NCI-H2107 treated with DMSO at 0.1 percent for 48 hours (cell line): Measurements from ENCODE around the gene FBXL14.

ENCODE experiments used
- DNase-seq: peaks from one replicate; lab custom pipeline; 2025; ENCODE audit not compliant: unreplicated experiment; lab: John Stamatoyannopoulos, UW

The FBXL14 gene

DNA sequence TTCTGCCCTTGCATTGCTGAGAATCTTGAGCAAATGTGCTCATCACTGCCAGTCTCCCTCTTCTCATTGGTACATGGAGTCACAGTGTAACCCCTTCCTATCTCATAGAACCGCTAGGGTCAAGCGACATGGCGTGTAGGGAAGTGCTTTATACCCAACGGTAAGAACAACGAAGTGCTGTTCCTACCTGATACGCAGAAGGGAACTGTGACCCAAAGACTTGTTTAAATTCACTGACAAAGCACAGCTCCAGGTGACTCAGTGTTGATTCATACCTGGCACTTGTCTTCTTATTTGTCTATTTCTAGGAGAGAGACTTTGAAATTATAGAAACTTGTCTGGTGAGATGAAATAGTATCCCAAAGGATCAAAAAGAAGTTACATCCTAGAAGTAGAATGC is 53.7 kb downstream of the FBXL14 start:
- no peak for DNase-seq

- no peak for DNase-seq
Measured at GRCh38 chr12:1539135-1539534, 55.2 kb downstream of the FBXL14 start.

- no peak for DNase-seq
Measured at GRCh38 chr12:1536817-1537216, 57.6 kb downstream of the FBXL14 start.

- no peak for DNase-seq
Measured at GRCh38 chr12:1534748-1535147, 59.6 kb downstream of the FBXL14 start.

DNA sequence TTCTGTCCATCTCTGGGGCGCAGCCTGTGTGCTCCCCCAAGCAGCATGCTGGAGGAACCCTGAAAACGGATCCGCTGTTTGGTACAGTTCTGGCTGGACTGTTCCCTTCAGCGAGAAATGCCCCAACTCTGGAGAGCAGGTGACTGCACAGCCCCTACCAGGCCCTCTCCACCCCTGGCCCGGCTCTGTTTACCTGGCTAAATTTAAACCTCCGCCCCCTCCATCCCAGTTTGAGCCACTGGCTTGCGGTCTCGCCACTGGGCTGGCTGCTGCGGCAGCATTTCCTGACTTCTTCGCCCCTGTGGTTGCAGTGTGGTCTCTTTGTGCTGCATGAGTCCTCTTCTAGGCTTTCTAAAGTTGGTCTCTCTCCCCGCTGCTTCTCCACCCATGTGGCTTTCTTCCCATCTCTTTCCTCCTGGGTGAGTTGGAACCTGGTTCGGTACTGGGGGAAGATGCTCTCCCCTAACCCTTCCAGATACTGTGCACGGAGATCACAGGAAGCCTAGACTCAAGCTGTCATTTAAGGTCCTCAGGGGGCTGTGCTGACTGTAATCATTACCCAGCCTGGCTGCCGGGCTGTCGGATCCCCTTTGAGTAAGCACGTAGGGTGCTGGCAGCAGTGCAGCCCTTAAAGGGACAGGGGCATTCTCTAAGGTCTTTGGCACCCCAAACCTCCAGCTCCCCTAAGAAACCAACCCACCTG is 60.6 kb downstream of the FBXL14 start:
- DNase-seq, result no peak

DNA sequence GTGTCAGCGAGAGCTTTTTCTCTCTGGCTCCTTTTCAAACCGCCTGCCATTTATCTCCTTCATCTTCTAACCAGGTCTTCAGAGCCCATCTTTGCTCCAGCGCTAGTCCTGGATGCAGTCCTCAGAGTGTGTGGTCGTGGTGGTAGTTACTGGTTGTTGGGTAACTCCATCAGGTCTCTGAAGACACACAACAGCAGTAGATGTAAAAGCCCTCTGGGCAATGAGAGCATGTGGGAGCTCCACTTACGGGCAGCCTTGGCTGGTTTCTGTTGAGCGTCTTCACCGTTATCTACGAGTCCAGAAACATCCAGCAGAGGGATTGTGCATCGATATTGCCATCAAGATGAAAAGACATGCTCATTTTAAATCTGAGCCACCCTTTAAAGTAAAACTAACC is 61.2 kb downstream of the FBXL14 start:
- DNase-seq, result no peak

DNA sequence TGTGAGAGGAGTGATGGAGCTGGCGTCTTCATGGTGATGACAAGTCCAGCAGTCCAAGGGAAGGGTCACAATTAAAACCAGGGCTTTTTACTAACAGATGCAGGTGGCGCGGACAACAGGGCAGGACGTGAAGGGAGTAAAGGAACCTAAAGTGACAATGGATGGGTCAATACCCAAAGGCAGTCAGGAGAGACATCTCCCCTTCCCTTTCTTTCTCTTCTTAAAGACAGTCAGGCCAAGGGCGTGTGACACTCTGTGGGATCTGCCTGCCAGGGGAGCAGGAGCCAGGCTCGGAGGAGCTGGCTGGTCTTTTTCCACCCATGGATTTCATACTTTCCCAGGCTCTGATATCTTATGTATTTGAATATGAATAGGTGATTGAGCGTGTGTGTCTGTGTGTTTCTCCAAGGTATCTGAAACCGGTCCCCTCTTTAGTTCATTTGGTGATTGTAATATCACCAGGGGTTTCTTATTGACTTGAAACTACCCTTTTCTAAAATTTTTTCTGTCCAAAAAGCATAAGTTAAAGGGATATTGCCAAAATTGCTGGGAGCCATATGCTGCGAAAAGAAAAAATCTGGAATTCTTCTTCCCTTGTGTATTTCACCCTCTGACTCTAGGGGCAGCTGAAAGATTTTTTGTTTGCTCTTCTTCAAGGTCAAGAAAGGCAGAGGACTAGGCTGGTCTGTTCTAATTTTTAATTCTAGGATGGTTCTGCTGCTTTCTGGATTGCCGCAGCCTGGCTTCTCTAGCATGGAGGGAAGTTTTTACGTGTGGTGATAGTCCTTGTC is 61.8 kb downstream of the FBXL14 start:
- DNase-seq, result no peak

- no peak for DNase-seq
Measured at GRCh38 chr12:1531654-1532374, 62.6 kb downstream of the FBXL14 start.

GRCh38 chr12:1531153-1531653 is 63.2 kb downstream of the FBXL14 start:
- DNase-seq, result no peak

DNA sequence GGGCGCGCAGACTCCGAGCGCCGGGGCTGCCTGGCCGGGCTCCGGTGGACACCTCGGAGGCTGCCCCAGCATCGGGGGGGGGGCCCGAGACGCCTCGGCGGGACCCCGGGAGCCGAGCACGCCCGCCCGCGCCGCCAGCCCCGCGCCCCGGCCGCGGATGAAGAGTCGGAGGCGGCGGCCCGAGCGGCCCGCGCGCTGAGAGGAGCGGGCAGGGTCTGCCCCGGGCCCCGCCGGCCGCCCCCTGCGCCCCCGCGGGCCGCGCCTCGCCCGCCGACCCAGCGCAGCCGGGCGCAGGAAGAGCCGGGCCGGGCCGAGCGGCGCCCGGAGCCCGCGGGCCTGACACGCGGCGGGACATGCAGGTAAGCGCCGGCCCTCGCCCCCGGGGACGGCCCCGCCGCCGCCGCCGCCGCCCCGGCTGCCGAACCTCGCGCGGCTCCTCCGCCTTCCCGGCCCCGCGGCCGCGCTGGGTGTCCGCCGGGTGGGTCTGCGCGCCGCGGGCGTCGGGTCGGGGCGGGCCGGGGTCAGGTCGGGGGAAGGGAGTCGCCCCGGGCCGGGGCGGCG is 63.7 kb downstream of the FBXL14 start:
- DNase-seq, result no peak

DNA sequence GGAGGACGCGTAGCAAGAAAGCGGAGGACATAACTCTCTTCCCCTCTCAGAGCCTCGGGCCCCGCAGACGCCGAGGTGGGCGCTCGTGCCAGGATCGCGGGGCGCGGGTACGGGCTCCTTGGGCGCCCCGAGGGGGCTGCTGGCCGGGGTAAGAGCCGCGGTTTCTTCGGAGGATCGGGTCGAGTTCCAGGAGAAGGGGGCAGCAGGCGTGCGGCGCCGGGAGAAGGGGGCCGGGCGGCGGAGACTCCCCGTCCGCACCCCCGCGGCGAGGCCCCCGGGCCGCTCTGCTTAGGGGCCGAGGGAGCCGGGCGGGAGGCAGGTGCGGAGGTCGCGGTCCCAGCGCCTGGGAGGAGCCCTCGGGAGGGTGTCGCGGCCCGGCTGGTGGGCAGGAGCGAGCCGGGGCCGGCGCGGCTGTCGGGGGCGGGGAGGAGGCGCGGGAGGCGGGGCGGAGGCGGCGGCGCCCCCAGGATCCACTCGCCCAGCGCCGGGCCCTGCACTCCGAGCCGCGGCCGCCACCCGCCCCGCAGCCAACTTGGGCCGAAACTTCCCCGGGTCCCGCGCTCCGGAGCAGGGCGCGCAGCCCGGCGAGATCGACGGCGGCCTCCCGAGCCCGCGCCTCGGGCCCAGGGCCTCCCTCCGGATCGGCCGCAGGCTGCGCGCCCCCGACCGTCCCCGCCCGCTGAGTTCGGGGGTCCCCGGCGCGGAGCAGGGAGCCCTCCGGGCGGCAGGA is 64.4 kb downstream of the FBXL14 start:
- DNase-seq, result no peak

GRCh38 chr12:1529228-1529861 is 65.0 kb downstream of the FBXL14 start:
- DNase-seq, result no peak

DNA sequence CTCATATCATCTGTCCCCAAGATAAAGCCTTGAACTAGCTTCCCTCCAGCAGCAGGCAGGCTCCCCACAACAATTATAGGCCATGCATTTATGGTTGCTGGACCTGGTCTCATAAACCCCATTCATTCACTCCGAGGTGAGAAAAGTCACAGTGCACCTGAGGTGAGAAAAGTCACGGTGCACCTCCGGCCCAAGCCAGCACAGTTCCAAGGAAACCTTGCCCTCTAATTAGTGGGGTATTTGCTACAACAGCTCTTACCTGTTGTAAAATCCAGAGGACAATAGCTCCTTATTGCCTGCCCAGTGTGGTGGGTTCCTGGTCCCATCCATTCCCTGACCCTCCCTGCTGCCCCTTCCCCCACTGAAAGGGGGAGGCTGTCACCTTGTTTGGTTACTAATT is 65.6 kb downstream of the FBXL14 start:
- no peak for DNase-seq

- DNase-seq, result no peak
Measured at GRCh38 chr12:1527789-1528188, 66.6 kb downstream of the FBXL14 start.

GRCh38 chr12:1525858-1526257 is 68.5 kb downstream of the FBXL14 start:
- DNase-seq, result no peak

- no peak for DNase-seq
Measured at GRCh38 chr12:1523558-1524050, 70.8 kb downstream of the FBXL14 start.

GRCh38 chr12:1523046-1523445 is 71.3 kb downstream of the FBXL14 start:
- no peak for DNase-seq

DNA sequence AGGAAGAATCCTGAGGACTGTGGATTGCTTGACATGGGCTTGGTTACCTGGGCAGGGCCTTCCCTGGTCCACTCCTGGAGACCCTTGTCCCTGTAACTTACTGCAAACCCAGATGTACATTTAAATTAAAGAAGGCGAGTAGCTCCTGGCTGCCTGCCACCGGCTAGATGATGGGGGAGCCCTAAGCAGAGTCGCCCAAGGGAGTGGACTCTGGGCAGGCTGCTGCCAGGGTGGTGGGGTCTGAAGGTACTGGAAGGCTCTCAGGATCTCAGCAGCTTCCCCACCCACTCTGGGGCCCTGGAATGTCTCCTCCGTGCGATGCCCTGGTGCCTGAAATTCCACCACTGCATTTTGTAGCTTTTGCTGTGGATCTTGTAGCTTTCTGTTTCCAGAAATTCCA is 74.7 kb downstream of the FBXL14 start:
- DNase-seq, result no peak

DNA sequence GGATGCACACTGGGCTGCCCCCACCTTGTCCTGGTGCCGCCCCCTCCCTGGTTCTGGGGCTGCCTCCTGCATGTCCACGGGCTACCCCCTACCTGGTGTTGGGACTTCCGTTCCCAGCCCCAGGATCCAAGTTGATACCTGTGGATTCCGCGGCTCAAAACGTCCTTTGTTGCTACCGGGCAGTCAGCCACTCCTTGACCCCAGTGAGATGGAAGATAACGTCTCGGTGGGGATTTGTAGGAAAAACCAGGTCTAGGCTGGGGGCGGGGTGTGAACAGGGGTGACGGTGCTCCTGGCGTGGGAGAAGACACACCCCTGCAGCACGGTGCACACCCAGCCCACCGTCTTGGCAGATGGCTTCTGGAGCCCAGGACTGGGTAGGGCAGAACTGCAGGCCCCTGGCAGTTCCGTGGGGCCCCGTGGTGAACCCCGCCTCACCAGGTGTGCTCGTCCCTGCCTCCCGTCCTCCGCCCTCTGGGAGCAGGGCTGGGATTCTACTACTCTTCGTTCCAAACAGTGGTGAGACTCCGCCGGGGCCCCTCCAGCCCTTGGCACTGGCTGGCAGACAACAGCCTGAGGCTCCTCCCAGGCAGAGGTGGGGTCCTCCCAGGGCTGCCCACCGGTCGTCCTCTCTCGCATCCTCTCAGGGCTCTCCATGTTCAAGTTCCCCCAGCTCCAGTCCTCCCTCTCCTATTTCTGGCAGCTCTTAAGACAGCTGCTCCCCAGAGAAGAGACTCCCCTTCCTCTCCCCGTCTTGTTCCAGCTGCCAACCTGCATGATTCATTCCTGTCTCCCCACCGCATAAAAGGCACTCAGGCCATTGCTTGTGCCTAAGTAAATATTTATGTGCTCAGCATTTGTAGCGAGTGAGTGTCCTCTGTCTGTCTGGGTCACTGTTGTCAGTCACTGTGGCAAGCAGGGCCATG is 75.5 kb downstream of the FBXL14 start:
- DNase-seq, result peak; percentile 36
